Vagina (tissue), 2 donors: Measurements from ENCODE around the gene PCLAF. TPM values are rescaled to one million over a fixed set of nuclear protein-coding genes. Genes with fewer than 3 reads are reported as not detected.
A peak's percentile ranks its signal among the peaks of the same experiment; 100 is the strongest.

Source experiments
- DNase-seq, 2 donors: peaks; one replicate each; pipeline ENCODE4 v3.0.0-alpha.2; 2017; ENCODE audit errors: extremely low spot score in 2 of 2
- H3K27ac ChIP-seq: fragments of 200-600 bp; sonication (generic); one replicate; pipeline ENCODE4 v1.5.1; 2019
- H3K27me3 ChIP-seq: fragments of 200-600 bp; sonication (generic); one replicate; pipeline ENCODE4 v1.5.1; 2019
- H3K36me3 ChIP-seq, 2 donors: fragments of 200-600 bp; sonication (generic); one replicate each; pipeline ENCODE4 v1.5.1; 2017 to 2019
- H3K4me1 ChIP-seq: fragments of 200-600 bp; sonication (generic); one replicate; pipeline ENCODE4 v1.5.1; 2019
- H3K4me3 ChIP-seq, 2 donors: fragments of 200-600 bp; sonication (generic); 1 replicate in 1 of 2; 2 replicates in 1 of 2; pipeline ENCODE4 v1.5.1; 2016 to 2019
- H3K9me3 ChIP-seq: fragments of 200-600 bp; sonication (generic); one replicate; pipeline ENCODE4 v1.5.1; 2019
- POLR2A ChIP-seq, 2 donors: fragments of 450-650 bp; IDR thresholded peaks; one replicate each; pipeline ENCODE4 v1.6.1; 2017; ENCODE audit warnings: antibody characterized with exemption in 2 of 2, mild to moderate bottlenecking in 2 of 2, moderate library complexity in 2 of 2
- POLR2AphosphoS5 ChIP-seq, 2 donors: sonication (generic); formaldehyde crosslinking; IDR thresholded peaks; one replicate each; pipeline ENCODE4 v1.9.0; 2017; ENCODE audit warnings: antibody characterized with exemption in 2 of 2, mild to moderate bottlenecking in 2 of 2, low read depth in 1 of 2; ENCODE audit not compliant: insufficient read depth in 1 of 2
- intact Hi-C: fragments of 100-400 bp; cut with DNase I; formaldehyde crosslinking; loops from one replicate; pipeline ENCODE4 v1.15.1; 2023
- total RNA-seq: library from RNA; depleted of rRNA; stranded (reverse); fragments of >200 nt; gene quantifications from one replicate; pipeline ENCODE4 v1.2.3, GENCODE V29; 2016
- TF ChIP-seq, protein P1 (sequence below), 3 experiments: fragments of 450-650 bp in 2 of 3; fragments of 200-600 bp in 1 of 3; sonication (generic) in 1 of 3; IDR thresholded peaks; one replicate each; pipeline ENCODE4 v1.5.1; 2017 to 2019; ENCODE audit warnings: antibody characterized with exemption in 3 of 3, mild to moderate bottlenecking in 2 of 3, moderate library complexity in 2 of 3

Gene PCLAF
- total RNA-seq = 8.1 TPM

GRCh38 chr15:64381000-64381751, at the start of gene PCLAF:
PCLAF (minus strand) TSS chr15:64381441; CDS start chr15:64381371, 70 bp downstream.
- peak in 1 of 2 donors; percentile 95 for DNase-seq
- H3K36me3 ChIP-seq = no peaks in the 10 kb centered on the region
- H3K4me3 ChIP-seq = peak within 1 kb of the TSS; percentile 29 to 45
- TF ChIP-seq, protein P1, sequence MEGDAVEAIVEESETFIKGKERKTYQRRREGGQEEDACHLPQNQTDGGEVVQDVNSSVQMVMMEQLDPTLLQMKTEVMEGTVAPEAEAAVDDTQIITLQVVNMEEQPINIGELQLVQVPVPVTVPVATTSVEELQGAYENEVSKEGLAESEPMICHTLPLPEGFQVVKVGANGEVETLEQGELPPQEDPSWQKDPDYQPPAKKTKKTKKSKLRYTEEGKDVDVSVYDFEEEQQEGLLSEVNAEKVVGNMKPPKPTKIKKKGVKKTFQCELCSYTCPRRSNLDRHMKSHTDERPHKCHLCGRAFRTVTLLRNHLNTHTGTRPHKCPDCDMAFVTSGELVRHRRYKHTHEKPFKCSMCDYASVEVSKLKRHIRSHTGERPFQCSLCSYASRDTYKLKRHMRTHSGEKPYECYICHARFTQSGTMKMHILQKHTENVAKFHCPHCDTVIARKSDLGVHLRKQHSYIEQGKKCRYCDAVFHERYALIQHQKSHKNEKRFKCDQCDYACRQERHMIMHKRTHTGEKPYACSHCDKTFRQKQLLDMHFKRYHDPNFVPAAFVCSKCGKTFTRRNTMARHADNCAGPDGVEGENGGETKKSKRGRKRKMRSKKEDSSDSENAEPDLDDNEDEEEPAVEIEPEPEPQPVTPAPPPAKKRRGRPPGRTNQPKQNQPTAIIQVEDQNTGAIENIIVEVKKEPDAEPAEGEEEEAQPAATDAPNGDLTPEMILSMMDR (IDR thresholded peaks at IDR 0.05) = peak in 1 of 3 experiments; percentile 10
- TF ChIP-seq POLR2A (IDR thresholded peaks at IDR 0.05) (no peak), POLR2AphosphoS5 (IDR thresholded peaks at IDR 0.05; ENCODE audit: insufficient read depth in 1 of 2, low read depth in 1 of 2) (peak; percentile 53 to 82)
- H3K27ac ChIP-seq = no peak within 1 kb of the TSS
- intact Hi-C loops = no loop called here
- H3K4me1 ChIP-seq = peaks cover 9% of the 10 kb centered on the region
- H3K27me3 ChIP-seq = no peaks in the 10 kb centered on the region
- H3K9me3 ChIP-seq = no peaks in the 10 kb centered on the region

DNA sequence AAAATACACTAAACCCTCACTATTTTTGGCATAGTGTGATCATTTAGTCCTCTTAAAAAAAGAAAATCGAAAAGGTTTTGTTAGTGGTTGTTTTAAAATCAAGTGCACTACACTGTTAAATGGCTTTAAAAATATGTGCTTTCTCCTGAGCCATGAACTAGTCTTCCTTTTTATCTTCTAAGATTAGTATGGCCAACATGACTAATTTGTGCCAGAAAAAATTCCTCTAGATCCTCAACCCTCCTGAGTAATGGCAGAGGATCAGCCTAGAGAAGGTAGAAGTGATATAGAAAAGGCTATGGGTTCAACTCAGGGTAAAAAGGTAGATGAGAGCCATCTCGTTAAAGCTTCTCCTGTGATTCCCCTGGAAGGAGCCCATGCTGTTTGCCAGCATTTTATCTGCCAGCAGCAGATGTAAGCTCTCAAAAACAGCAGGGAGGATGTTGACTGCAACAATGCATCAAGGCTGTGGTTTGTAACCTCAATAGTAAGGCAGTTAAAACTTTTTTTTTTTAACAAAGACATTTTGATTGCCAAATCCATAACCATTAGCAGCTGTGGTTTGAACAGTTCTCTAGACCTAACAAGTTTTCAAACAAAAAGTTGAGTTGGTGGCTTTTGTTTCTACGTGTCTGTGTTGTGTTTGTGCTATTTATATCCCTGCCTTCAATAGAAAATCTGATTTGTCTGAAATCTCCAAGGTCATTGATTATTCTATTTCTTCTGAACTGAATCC, 48.9 kb upstream of the PCLAF start:
- Histone ChIP-seq H3K9me3 (no peaks in the 10 kb centered on the region), H3K27ac (peak overlapping the region; percentile 59), H3K4me1 (peaks cover 20% of the 10 kb centered on the region), H3K27me3 (no peaks in the 10 kb centered on the region), H3K36me3 (peaks cover 0 to 18% of the 10 kb centered on the region in 2 donors), H3K4me3 (no peak overlapping the region)
- intact Hi-C loops = loop anchor here (10.0 kb wide), 1 partner anchor 235 kb away; no protein-coding TSS in a partner anchor
- TF ChIP-seq POLR2AphosphoS5 (IDR thresholded peaks at IDR 0.05; ENCODE audit: insufficient read depth in 1 of 2, low read depth in 1 of 2) (peak in 1 of 2 donors; percentile 67), POLR2A (IDR thresholded peaks at IDR 0.05) (no peak)
- TF ChIP-seq, protein P1 (IDR thresholded peaks at IDR 0.05) = no peak
- peak in 1 of 2 donors; percentile 87 for DNase-seq

- no peaks in the 10 kb centered on the region for H3K9me3 ChIP-seq
- intact Hi-C loops = no loop called here
- peaks cover 0 to 24% of the 10 kb centered on the region in 2 donors for H3K36me3 ChIP-seq
- peak overlapping the region; percentile 59 for H3K27ac ChIP-seq
- no peak overlapping the region for H3K4me3 ChIP-seq
- TF ChIP-seq POLR2A (IDR thresholded peaks at IDR 0.05) (no peak), POLR2AphosphoS5 (IDR thresholded peaks at IDR 0.05; ENCODE audit: insufficient read depth in 1 of 2, low read depth in 1 of 2) (no peak)
- TF ChIP-seq, protein P1 (IDR thresholded peaks at IDR 0.05) = no peak
- no peaks in the 10 kb centered on the region for H3K27me3 ChIP-seq
- DNase-seq = no peak
- peaks cover 20% of the 10 kb centered on the region for H3K4me1 ChIP-seq
Measured at GRCh38 chr15:64429448-64429847, 48.2 kb upstream of the PCLAF start.

- intact Hi-C loops = no loop called here
- no peaks in the 10 kb centered on the region for H3K27me3 ChIP-seq
- no peak for DNase-seq
- no peak overlapping the region for H3K4me3 ChIP-seq
- peaks cover 0 to 34% of the 10 kb centered on the region in 2 donors for H3K36me3 ChIP-seq
- H3K9me3 ChIP-seq = no peaks in the 10 kb centered on the region
- peaks cover 20% of the 10 kb centered on the region for H3K4me1 ChIP-seq
- H3K27ac ChIP-seq = no peak overlapping the region
- TF ChIP-seq, protein P1 (IDR thresholded peaks at IDR 0.05) = peak in 1 of 3 experiments; percentile 15
- TF ChIP-seq POLR2AphosphoS5 (IDR thresholded peaks at IDR 0.05; ENCODE audit: insufficient read depth in 1 of 2, low read depth in 1 of 2) (no peak), POLR2A (IDR thresholded peaks at IDR 0.05) (no peak)
Measured at GRCh38 chr15:64426845-64427465, 45.7 kb upstream of the PCLAF start.
